EH (cell line): ENCODE results near the gene MRLN.

Experiments
- DNase-seq: peaks from one replicate; pipeline ENCODE4 v3.0.0-alpha.2; 2015; ENCODE audit warnings: low read depth

The MRLN gene

GRCh38 chr10:59705931-59706330, 47.3 kb downstream of the MRLN start:
- no peak for DNase-seq

GRCh38 chr10:59704630-59705029, 48.6 kb downstream of the MRLN start:
- no peak for DNase-seq

- no peak for DNase-seq
These were observed 50.9 kb downstream of the MRLN start for GRCh38 chr10:59702347-59702746.

- no peak for DNase-seq
These were observed 52.5 kb downstream of the MRLN start for GRCh38 chr10:59700709-59701108.

- DNase-seq, result no peak
These were observed 54.9 kb downstream of the MRLN start for GRCh38 chr10:59698326-59698725.

- no peak for DNase-seq
These were observed 57.6 kb downstream of the MRLN start for GRCh38 chr10:59695637-59696036.

- no peak for DNase-seq
These were observed 58.3 kb downstream of the MRLN start for GRCh38 chr10:59694936-59695335.

- no peak for DNase-seq
These were observed 61.1 kb downstream of the MRLN start for GRCh38 chr10:59692113-59692512.

- no peak for DNase-seq
These were observed 64.3 kb downstream of the MRLN start for GRCh38 chr10:59688921-59689351.

- no peak for DNase-seq
These were observed 65.6 kb downstream of the MRLN start for GRCh38 chr10:59687657-59688056.
